ENCODE results near the gene KIF13A. TPM values are rescaled to one million over a fixed set of nuclear protein-coding genes. Genes with fewer than 3 reads are reported as not detected.
"Not testable (repeated sequence)": the region's sequence is repeated elsewhere in the genome, so short reads cannot be mapped to it uniquely, and the experiment has no call there.

Gene KIF13A
- total and polyA plus RNA-seq, 4 donors: 4.3 to 28.1 (median 10.6) TPM

- WGBS: 74% methylated on average over 4 of the region's 4 CpGs
- Histone ChIP-seq H3K36me3 (ENCODE audit: control insufficient read depth in 4 of 4, insufficient read depth in 3 of 4, low read depth in 1 of 4, low read length in 3 of 4) (no peaks in the 10 kb centered on the region), H3K27ac (ENCODE audit: low read depth in 1 of 2, low read length in 2 of 2) (no peak overlapping the region), H3K4me1 (ENCODE audit: control insufficient read depth in 4 of 4, insufficient read depth in 4 of 4, low read length in 3 of 4) (peaks cover 2 to 19% (median 12%) of the 10 kb centered on the region in 4 donors), H3K9ac (ENCODE audit: low read depth in 1 of 2, low read length in 2 of 2) (no peak overlapping the region), H3K4me3 (ENCODE audit: low read depth in 1 of 3, low read length in 3 of 3) (no peak overlapping the region), H3K9me3 (ENCODE audit: control insufficient read depth in 4 of 4, low read length in 3 of 4) (no peaks in the 10 kb centered on the region), H3K27me3 (ENCODE audit: control insufficient read depth in 4 of 4, insufficient read depth in 4 of 4, low read length in 3 of 4) (no peaks in the 10 kb centered on the region)
- DNase-seq (ENCODE audit: low spot score): no peak
- TF ChIP-seq JUND (IDR thresholded peaks at IDR 0.05) (no peak), YY1 (IDR thresholded peaks at IDR 0.05) (no peak), GABPA (IDR thresholded peaks at IDR 0.05 in 1 of 2, conservative IDR thresholded peaks at IDR 0.05 in 1 of 2) (no peak), NR2F2 (IDR thresholded peaks at IDR 0.05) (no peak), CTCF (IDR thresholded peaks at IDR 0.05; ENCODE audit: low read depth, low read length, missing input control) (no peak), FOXA1 (IDR thresholded peaks at IDR 0.05) (no peak), TAF1 (conservative IDR thresholded peaks at IDR 0.05) (no peak), REST (IDR thresholded peaks at IDR 0.05) (no peak), RXRA (IDR thresholded peaks at IDR 0.05) (no peak), SP1 (IDR thresholded peaks at IDR 0.05) (no peak), RAD21 (IDR thresholded peaks at IDR 0.05) (no peak), FOXA2 (IDR thresholded peaks at IDR 0.05) (no peak), ATF3 (IDR thresholded peaks at IDR 0.05) (no peak)
These were observed 7.1 kb downstream of the KIF13A start for GRCh38 chr6:17980329-17980728.

GRCh38 chr6:17979479-17979878 is 8.0 kb downstream of the KIF13A start:
- Histone ChIP-seq H3K27ac (ENCODE audit: low read depth in 1 of 2, low read length in 2 of 2) (no peak overlapping the region), H3K9me3 (ENCODE audit: control insufficient read depth in 4 of 4, low read length in 3 of 4) (no peaks in the 10 kb centered on the region), H3K4me3 (ENCODE audit: low read depth in 1 of 3, low read length in 3 of 3) (no peak overlapping the region), H3K9ac (ENCODE audit: low read depth in 1 of 2, low read length in 2 of 2) (no peak overlapping the region), H3K36me3 (ENCODE audit: control insufficient read depth in 4 of 4, insufficient read depth in 3 of 4, low read depth in 1 of 4, low read length in 3 of 4) (no peaks in the 10 kb centered on the region), H3K4me1 (ENCODE audit: control insufficient read depth in 4 of 4, insufficient read depth in 4 of 4, low read length in 3 of 4) (peaks cover 2 to 14% (median 4%) of the 10 kb centered on the region in 4 donors), H3K27me3 (ENCODE audit: control insufficient read depth in 4 of 4, insufficient read depth in 4 of 4, low read length in 3 of 4) (no peaks in the 10 kb centered on the region)
- TF ChIP-seq EGR1 (IDR thresholded peaks at IDR 0.05; ENCODE audit: low read depth in 2 of 2) (no peak), REST (IDR thresholded peaks at IDR 0.05) (no peak), SP1 (IDR thresholded peaks at IDR 0.05) (no peak), RXRA (IDR thresholded peaks at IDR 0.05) (no peak), YY1 (IDR thresholded peaks at IDR 0.05) (no peak), MAX (IDR thresholded peaks at IDR 0.05) (no peak)
- DNase-seq (ENCODE audit: low spot score): no peak

- WGBS: 98% methylated on average over 36 of the region's 36 CpGs
- H3K4me3 ChIP-seq (ENCODE audit: low read depth in 1 of 3, low read length in 3 of 3); H3K9me3 ChIP-seq (ENCODE audit: control insufficient read depth in 4 of 4, low read length in 3 of 4); H3K27me3 ChIP-seq (ENCODE audit: control insufficient read depth in 4 of 4, insufficient read depth in 4 of 4, low read length in 3 of 4); H3K27ac ChIP-seq (ENCODE audit: low read depth in 1 of 2, low read length in 2 of 2); DNase-seq (ENCODE audit: low spot score); H3K36me3 ChIP-seq (ENCODE audit: control insufficient read depth in 4 of 4, insufficient read depth in 3 of 4, low read depth in 1 of 4, low read length in 3 of 4); H3K9ac ChIP-seq (ENCODE audit: low read depth in 1 of 2, low read length in 2 of 2): not testable (repeated sequence)
- H3K4me1 ChIP-seq (ENCODE audit: control insufficient read depth in 4 of 4, insufficient read depth in 4 of 4, low read length in 3 of 4): peaks cover 0 to 11% (median 2%) of the 10 kb centered on the region in 4 donors
These were observed 11.2 kb downstream of the KIF13A start for GRCh38 chr6:17976258-17976657.
